Endothelial cell of umbilical vein (primary cell): ENCODE results near the gene GRIN2D. TPM values are rescaled to one million over a fixed set of nuclear protein-coding genes. Genes with fewer than 3 reads are reported as not detected.

Experiments used
- BruUV-seq: library from RNA; stranded (reverse); fragments of 400-500 nt; replicated peaks from 2 replicates; lab custom pipeline; 2021; lab: Mats Ljungman, UMichigan
- CTCF ChIA-PET: fragments of 300-600, 350-600 bp; sonication (Branson Sonifier 250); formaldehyde crosslinking; loops from one replicate; lab custom pipeline; 2021; ENCODE audit warnings: antibody characterized with exemption, inconsistent platforms; lab: Charles Lee
- POLR2A ChIA-PET: fragments of 300-600, 350-600 bp; sonication (Branson Sonifier 250); formaldehyde crosslinking; loops from one replicate; lab custom pipeline; 2021; ENCODE audit warnings: antibody characterized with exemption, inconsistent platforms; lab: Charles Lee
- DNase-seq: peaks from one replicate; pipeline ENCODE4 v3.0.0-alpha.2; 2011; ENCODE audit warnings: low read depth, low spot score
- FAIRE-seq: peaks from 2 replicates; lab custom pipeline; 2011; peaks lifted over from hg19 to GRCh38; lab: Jason Lieb, UNC
- H2AFZ ChIP-seq: 2 replicates; pipeline ENCODE4 v1.6.0; 2012; ENCODE audit warnings: low read depth, low read length, control low read depth, inconsistent platforms
- H3K27ac ChIP-seq: 2 replicates; pipeline ENCODE4 v1.5.1; 2011; ENCODE audit warnings: low read depth, mild to moderate bottlenecking, control low read depth, low read length, moderate library complexity; ENCODE audit not compliant: insufficient read depth
- H3K27me3 ChIP-seq, 2 experiments: 2 replicates each; pipeline versions ENCODE4 v1.6.0 to v1.6.1; 2011; ENCODE audit warnings: low read length in 2 of 2, mixed read lengths in 1 of 2; ENCODE audit not compliant: control insufficient read depth in 2 of 2, insufficient read depth in 2 of 2
- H3K36me3 ChIP-seq, 2 experiments: 2 replicates in 1 of 2; 3 replicates in 1 of 2; pipeline ENCODE4 v1.5.1; 2011; ENCODE audit warnings: low read length in 2 of 2, mild to moderate bottlenecking in 1 of 2, moderate library complexity in 1 of 2; ENCODE audit not compliant: control insufficient read depth in 2 of 2, insufficient read depth in 2 of 2; ENCODE audit errors: extremely low read depth in 1 of 2
- H3K4me1 ChIP-seq: 3 replicates; pipeline ENCODE4 v1.5.1; 2011; ENCODE audit warnings: mild to moderate bottlenecking, low read length; ENCODE audit not compliant: control insufficient read depth, insufficient read depth; ENCODE audit errors: extremely low read depth
- H3K4me2 ChIP-seq: 2 replicates; pipeline ENCODE4 v1.6.1; 2011; ENCODE audit warnings: low read length, control low read depth, mixed read lengths; ENCODE audit not compliant: insufficient read depth
- H3K4me3 ChIP-seq, 3 experiments: fragments of 200-600 bp in 1 of 3; sonication (generic), shearing (Covaris generic) in 1 of 3; replicated peaks in 1 of 3; 2 replicates each; pipeline ENCODE4 v1.5.1; 2011 to 2016; ENCODE audit warnings: control low read depth in 3 of 3, low read length in 3 of 3, mild to moderate bottlenecking in 2 of 3, inconsistent platforms in 1 of 3, low read depth in 1 of 3, moderate library complexity in 1 of 3; ENCODE audit not compliant: insufficient read depth in 1 of 3
- H3K79me2 ChIP-seq: 2 replicates; pipeline ENCODE4 v1.6.0; 2012; ENCODE audit warnings: low read length, inconsistent platforms; ENCODE audit not compliant: control insufficient read depth, insufficient read depth
- H3K9ac ChIP-seq: replicated peaks from 2 replicates; pipeline ENCODE3; 2011; ENCODE audit warnings: low read length, control low read depth; ENCODE audit not compliant: insufficient read depth; ENCODE audit errors: extremely low read depth
- H3K9me1 ChIP-seq: replicated peaks from 3 replicates; pipeline ENCODE4 v1.6.0; 2011; ENCODE audit warnings: mild to moderate bottlenecking, low read length; ENCODE audit not compliant: control insufficient read depth, insufficient read depth; ENCODE audit errors: extremely low read depth
- H3K9me3 ChIP-seq: replicated peaks from 2 replicates; pipeline ENCODE4 v1.5.1; 2012; ENCODE audit warnings: low read length, inconsistent platforms; ENCODE audit not compliant: control insufficient read depth, insufficient read depth
- H4K20me1 ChIP-seq: replicated peaks from 2 replicates; pipeline ENCODE3; 2011; ENCODE audit warnings: mild to moderate bottlenecking, low read length; ENCODE audit not compliant: control insufficient read depth, insufficient read depth; ENCODE audit errors: extremely low read depth
- CTCF ChIP-seq, 2 donors: IDR thresholded peaks; 1 replicate in 1 of 2; 2 replicates in 1 of 2; pipeline ENCODE4 v1.5.1; 2011; ENCODE audit warnings: low read length in 2 of 2, mild to moderate bottlenecking in 2 of 2, moderate library complexity in 2 of 2, control low read depth in 1 of 2, inconsistent platforms in 1 of 2, low read depth in 1 of 2; ENCODE audit not compliant: insufficient read depth in 1 of 2; ENCODE audit errors: extremely low read depth in 1 of 2
- EZH2 ChIP-seq: IDR thresholded peaks from 2 replicates; pipeline ENCODE4 v1.6.1; 2012; ENCODE audit warnings: borderline replicate concordance, low read depth, mild to moderate bottlenecking, moderate library complexity, low read length, inconsistent platforms; ENCODE audit not compliant: severe bottlenecking
- FOS ChIP-seq: IDR thresholded peaks from 2 replicates; pipeline ENCODE4 v1.6.1; 2011; ENCODE audit warnings: mild to moderate bottlenecking, low read length, moderate library complexity, borderline replicate concordance; ENCODE audit not compliant: insufficient read depth
- GATA2 ChIP-seq: IDR thresholded peaks from 2 replicates; pipeline ENCODE4 v1.7.0; 2011; ENCODE audit warnings: low read depth, mild to moderate bottlenecking, moderate library complexity, mixed read lengths, low read length; ENCODE audit not compliant: insufficient read length, insufficient read depth
- JUN ChIP-seq: IDR thresholded peaks from 2 replicates; pipeline ENCODE4 v1.6.1; 2011; ENCODE audit warnings: borderline replicate concordance, low read depth; ENCODE audit not compliant: insufficient read length, insufficient read depth
- MYC ChIP-seq: IDR thresholded peaks from one replicate; pipeline ENCODE4 v1.6.1; 2011; ENCODE audit warnings: mild to moderate bottlenecking, low read depth, low read length
- POLR2A ChIP-seq: IDR thresholded peaks from 2 replicates; pipeline ENCODE4 v1.6.1; 2012; ENCODE audit warnings: low read depth, mild to moderate bottlenecking, control low read depth, low read length
- POLR2AphosphoS5 ChIP-seq: IDR thresholded peaks from 2 replicates; pipeline ENCODE4 v1.6.1; 2012; ENCODE audit warnings: low read depth, mild to moderate bottlenecking, control low read depth, low read length, moderate library complexity; ENCODE audit not compliant: insufficient read depth
- dilution Hi-C: fragments of 300-500 bp; cut with MboI; formaldehyde crosslinking; loops from one replicate; pipeline ENCODE4 v1.15.0; 2019; ENCODE audit warnings: low sequenced_read_pairs; ENCODE audit not compliant: extremely low pct_ligation_motif_present
- intact Hi-C: fragments of 100-400 bp; cut with micrococcal nuclease; formaldehyde crosslinking; loops from one replicate; pipeline ENCODE4 v1.10.0; 2022
- polyA plus RNA-seq, 4 experiments: library from polyadenylated mRNA; depleted of rRNA in 3 of 4; stranded (reverse) in 3 of 4; unstranded in 1 of 4; fragments of >200 nt; gene quantifications; 2 replicates each; pipeline versions ENCODE4 v1.2.1 to v1.2.3, GENCODE V29; 2011 to 2012; ENCODE audit warnings: missing spikeins in 1 of 4
- total RNA-seq: library from RNA; stranded (reverse); gene quantifications from 2 replicates; pipeline ENCODE4 v1.2.3, GENCODE V29; 2021
- TF ChIP-seq, protein P1 (sequence below): IDR thresholded peaks from 2 replicates; pipeline ENCODE4 v1.6.1; 2011; ENCODE audit not compliant: insufficient read depth, insufficient read length

GRIN2D gene
- total and polyA plus RNA-seq, 2 donors (not counting 3 experiments of a cell fraction or from before 2014, with no cell fraction given) = 0.59 to 2.1 TPM

GRCh38 chr19:48421548-48421947 is 28.1 kb downstream of the GRIN2D start:
- no peaks in the 10 kb centered on the region for H3K79me2 ChIP-seq
- no peak overlapping the region for H3K9ac ChIP-seq
- no peaks in the 10 kb centered on the region for H3K9me3 ChIP-seq
- FAIRE-seq (no peak), DNase-seq (no peak)
- no peaks in the 10 kb centered on the region for H3K27me3 ChIP-seq
- H3K9me1 ChIP-seq = no peaks in the 10 kb centered on the region
- H2AFZ ChIP-seq = no peak overlapping the region
- no TSS peak for BruUV-seq
- no peaks in the 10 kb centered on the region for H4K20me1 ChIP-seq
- H3K27ac ChIP-seq = no peak overlapping the region
- ChIA-PET CTCF (no interaction called here), POLR2A (no interaction called here)
- no peak overlapping the region for H3K4me2 ChIP-seq
- H3K4me3 ChIP-seq = no peak overlapping the region
- TF ChIP-seq POLR2AphosphoS5 = no peak
- no peak for TF ChIP-seq GATA2
- TF ChIP-seq FOS = no peak
- no peak for TF ChIP-seq EZH2
- no peak for TF ChIP-seq POLR2A
- TF ChIP-seq MYC = no peak
- TF ChIP-seq CTCF (IDR thresholded peaks at IDR 0.05; ENCODE audit: extremely low read depth in 1 of 2, insufficient read depth in 1 of 2, low read depth in 1 of 2, low read length in 2 of 2) = no peak
- TF ChIP-seq, protein P1, sequence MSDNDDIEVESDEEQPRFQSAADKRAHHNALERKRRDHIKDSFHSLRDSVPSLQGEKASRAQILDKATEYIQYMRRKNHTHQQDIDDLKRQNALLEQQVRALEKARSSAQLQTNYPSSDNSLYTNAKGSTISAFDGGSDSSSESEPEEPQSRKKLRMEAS = no peak
- TF ChIP-seq JUN = no peak
- H3K4me1 ChIP-seq = peaks cover 12% of the 10 kb centered on the region
- dilution Hi-C loops = no loop called here
- no peaks in the 10 kb centered on the region for H3K36me3 ChIP-seq
- intact Hi-C loops = no loop called here
